ENCODE results near the gene GALP. TPM values are rescaled to one million over a fixed set of nuclear protein-coding genes. Genes with fewer than 3 reads are reported as not detected.
"Not testable (repeated sequence)": the region's sequence is repeated elsewhere in the genome, so short reads cannot be mapped to it uniquely, and the experiment has no call there.

Gene GALP
- total RNA-seq, 1 donor from 2014 or later: not detected

DNA sequence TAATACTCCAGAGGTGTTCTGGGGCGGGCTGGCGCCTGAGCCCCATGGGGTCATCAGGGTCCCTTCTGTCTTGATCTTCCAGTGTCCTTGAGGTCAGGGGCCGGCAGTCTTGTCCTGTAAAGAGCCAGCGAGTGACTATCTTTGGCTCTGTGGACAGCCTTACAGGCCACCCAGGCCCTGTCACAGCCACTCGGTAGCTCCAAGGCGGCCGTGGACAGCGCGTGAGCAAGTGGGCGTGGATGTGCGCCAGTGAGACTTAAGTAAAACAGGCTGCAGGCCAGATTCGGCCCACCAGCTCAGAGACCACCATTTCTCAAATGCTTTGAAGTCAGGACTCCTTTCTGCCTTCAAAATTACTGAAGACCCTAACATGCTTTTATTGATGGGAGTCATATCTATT is 31.0 kb upstream of the GALP start:
- Histone ChIP-seq H3K4me3 (ENCODE audit: low read depth, low read length) (no peak overlapping the region), H3K27me3 (ENCODE audit: control insufficient read depth, insufficient read depth, low read length) (no peaks in the 10 kb centered on the region), H3K36me3 (ENCODE audit: control insufficient read depth, insufficient read depth, low read length) (peaks cover 12% of the 10 kb centered on the region)
- DNase-seq (ENCODE audit: low read depth): no peak
- no peak for FAIRE-seq
- TF ChIP-seq, protein P1, sequence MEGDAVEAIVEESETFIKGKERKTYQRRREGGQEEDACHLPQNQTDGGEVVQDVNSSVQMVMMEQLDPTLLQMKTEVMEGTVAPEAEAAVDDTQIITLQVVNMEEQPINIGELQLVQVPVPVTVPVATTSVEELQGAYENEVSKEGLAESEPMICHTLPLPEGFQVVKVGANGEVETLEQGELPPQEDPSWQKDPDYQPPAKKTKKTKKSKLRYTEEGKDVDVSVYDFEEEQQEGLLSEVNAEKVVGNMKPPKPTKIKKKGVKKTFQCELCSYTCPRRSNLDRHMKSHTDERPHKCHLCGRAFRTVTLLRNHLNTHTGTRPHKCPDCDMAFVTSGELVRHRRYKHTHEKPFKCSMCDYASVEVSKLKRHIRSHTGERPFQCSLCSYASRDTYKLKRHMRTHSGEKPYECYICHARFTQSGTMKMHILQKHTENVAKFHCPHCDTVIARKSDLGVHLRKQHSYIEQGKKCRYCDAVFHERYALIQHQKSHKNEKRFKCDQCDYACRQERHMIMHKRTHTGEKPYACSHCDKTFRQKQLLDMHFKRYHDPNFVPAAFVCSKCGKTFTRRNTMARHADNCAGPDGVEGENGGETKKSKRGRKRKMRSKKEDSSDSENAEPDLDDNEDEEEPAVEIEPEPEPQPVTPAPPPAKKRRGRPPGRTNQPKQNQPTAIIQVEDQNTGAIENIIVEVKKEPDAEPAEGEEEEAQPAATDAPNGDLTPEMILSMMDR (IDR thresholded peaks at IDR 0.05; ENCODE audit: insufficient read depth, low read length, severe bottlenecking): no peak

DNA sequence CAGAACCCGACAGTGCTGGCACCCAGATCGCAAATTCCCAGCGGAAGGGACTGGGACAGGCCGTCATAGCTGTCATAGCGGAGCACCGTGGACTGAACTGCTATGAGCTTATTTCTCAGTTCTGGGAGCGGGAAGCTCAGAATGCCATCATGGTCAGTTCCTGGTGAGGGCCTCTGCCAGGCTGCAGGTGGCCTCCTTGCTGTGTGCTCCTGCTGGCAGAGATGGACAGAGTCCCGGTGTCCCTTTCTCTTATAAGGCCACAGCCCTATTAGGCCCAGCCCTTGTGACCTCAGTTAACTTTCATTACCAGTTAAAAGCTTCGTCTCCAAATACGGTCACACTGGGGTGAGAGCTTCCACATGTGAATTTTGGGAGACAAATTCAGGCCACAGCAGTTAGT is 30.1 kb upstream of the GALP start:
- no peaks in the 10 kb centered on the region for H3K27me3 ChIP-seq (ENCODE audit: control insufficient read depth, insufficient read depth, low read length)
- no peak for DNase-seq (ENCODE audit: low read depth)
- H3K36me3 ChIP-seq (ENCODE audit: control insufficient read depth, insufficient read depth, low read length): peaks cover 12% of the 10 kb centered on the region
- FAIRE-seq: no peak
- TF ChIP-seq, protein P1 (IDR thresholded peaks at IDR 0.05; ENCODE audit: insufficient read depth, low read length, severe bottlenecking): no peak
- no peak overlapping the region for H3K4me3 ChIP-seq (ENCODE audit: low read depth, low read length)

DNA sequence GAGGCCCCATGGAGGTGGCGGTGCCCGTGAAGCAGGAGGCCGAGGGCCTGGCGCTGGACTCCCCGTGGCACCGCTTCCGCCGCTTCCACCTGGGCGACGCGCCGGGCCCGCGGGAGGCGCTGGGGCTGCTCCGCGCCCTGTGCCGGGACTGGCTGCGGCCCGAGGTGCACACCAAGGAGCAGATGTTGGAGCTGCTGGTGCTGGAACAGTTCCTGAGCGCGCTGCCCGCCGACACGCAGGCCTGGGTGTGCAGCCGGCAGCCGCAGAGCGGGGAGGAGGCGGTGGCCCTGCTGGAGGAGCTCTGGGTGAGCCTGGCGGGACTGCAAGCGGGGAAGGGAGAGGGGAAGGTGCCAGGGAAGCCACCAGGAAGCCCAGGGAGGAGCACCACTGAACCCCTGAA is 28.9 kb upstream of the GALP start:
- DNase-seq (ENCODE audit: low read depth): no peak
- FAIRE-seq: no peak

DNA sequence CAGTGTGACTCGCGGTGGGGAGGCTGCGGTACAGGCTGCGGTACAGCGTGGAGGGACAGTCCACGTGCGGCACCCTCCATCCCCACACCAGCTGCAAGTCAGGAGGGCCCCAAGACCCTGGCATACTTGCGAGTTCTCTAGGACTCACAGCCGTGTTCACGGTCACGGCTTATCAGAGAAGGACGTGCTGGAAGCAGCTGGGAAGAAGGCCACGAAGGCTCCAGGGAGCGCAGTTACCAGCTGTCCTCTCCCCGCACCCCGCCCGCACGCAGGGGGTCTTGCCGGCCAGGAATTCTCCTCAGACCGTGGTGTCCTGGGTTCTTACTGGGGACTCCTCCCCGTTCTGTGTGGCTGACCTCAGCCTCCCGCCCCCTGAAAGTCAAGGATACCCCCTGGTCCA is 28.5 kb upstream of the GALP start:
- H3K36me3 ChIP-seq (ENCODE audit: control insufficient read depth, insufficient read depth, low read length): peaks cover 12% of the 10 kb centered on the region
- FAIRE-seq (no peak), DNase-seq (ENCODE audit: low read depth) (no peak)
- H3K27me3 ChIP-seq (ENCODE audit: control insufficient read depth, insufficient read depth, low read length): no peaks in the 10 kb centered on the region
- H3K4me3 ChIP-seq (ENCODE audit: low read depth, low read length): no peak overlapping the region
- TF ChIP-seq, protein P1 (IDR thresholded peaks at IDR 0.05; ENCODE audit: insufficient read depth, low read length, severe bottlenecking): no peak

More for the DNA sequence above, 28.9 kb upstream of the GALP start:
- Histone ChIP-seq H3K36me3 (ENCODE audit: control insufficient read depth, insufficient read depth, low read length) (peaks cover 12% of the 10 kb centered on the region), H3K4me3 (ENCODE audit: low read depth, low read length) (no peak overlapping the region), H3K27me3 (ENCODE audit: control insufficient read depth, insufficient read depth, low read length) (no peaks in the 10 kb centered on the region)
- TF ChIP-seq, protein P1 (IDR thresholded peaks at IDR 0.05; ENCODE audit: insufficient read depth, low read length, severe bottlenecking): no peak

DNA sequence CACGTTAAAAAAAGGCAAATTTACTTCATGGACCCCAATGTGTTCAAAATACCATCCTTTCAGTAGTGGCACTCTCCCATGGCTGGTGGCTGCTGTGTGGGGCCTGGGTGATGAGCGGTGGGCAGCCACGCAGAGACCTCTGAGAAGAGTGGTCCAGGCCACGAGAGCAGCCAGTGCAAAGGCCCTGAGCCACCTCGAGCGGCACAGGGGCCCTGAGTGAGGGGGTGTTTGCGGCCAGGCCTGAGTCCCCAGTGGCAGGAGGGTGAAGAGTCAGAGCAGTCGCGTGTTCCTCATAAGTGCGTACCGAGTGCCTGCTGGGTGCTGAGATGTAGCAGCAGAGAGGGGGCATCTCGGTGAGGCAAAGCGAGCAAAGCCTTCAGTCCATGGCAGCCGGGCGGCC is 27.7 kb upstream of the GALP start:
- H3K36me3 ChIP-seq (ENCODE audit: control insufficient read depth, insufficient read depth, low read length): peaks cover 12% of the 10 kb centered on the region
- no peak for FAIRE-seq

DNA sequence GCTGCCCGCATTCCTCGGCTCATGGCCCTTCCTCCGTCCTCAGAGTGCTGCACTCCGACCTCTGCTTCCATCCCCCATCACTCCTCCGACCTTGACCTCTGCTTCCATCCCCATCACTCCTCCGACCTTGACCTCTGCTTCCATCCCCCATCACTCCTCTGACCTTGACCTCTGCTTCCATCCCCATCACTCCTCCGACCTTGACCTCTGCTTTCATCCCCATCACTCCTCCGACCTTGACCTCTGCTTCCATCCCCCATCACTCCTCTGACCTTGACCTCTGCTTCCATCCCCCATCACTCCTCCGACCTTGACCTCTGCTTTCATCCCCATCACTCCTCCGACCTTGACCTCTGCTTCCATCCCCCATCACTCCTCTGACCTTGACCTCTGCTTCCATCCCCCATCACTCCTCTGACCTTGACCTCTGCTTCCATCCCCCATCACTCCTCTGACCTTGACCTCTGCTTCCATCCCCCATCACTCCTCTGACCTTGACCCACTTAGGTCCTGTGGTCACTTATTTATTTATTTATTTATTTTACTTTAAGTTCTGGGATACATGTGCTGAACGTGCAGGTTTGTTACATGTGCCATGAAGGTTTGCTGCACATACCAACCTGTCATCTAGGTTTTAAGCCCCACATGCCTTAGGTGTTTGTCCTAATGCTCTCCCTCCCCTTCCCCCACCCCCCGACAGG is 26.7 kb upstream of the GALP start:
- not testable (repeated sequence) for H3K4me3 ChIP-seq (ENCODE audit: low read depth, low read length); H3K27me3 ChIP-seq (ENCODE audit: control insufficient read depth, insufficient read depth, low read length); DNase-seq (ENCODE audit: low read depth); FAIRE-seq
- peaks cover 12% of the 10 kb centered on the region for H3K36me3 ChIP-seq (ENCODE audit: control insufficient read depth, insufficient read depth, low read length)

More for the DNA sequence above, 27.7 kb upstream of the GALP start:
- H3K4me3 ChIP-seq (ENCODE audit: low read depth, low read length): no peak overlapping the region
- DNase-seq (ENCODE audit: low read depth): no peak
- no peaks in the 10 kb centered on the region for H3K27me3 ChIP-seq (ENCODE audit: control insufficient read depth, insufficient read depth, low read length)
- TF ChIP-seq, protein P1 (IDR thresholded peaks at IDR 0.05; ENCODE audit: insufficient read depth, low read length, severe bottlenecking): no peak

All from bronchial epithelial cell (primary cell).